Left kidney (tissue), 2 donors: ENCODE results near the gene LTF. TPM values are rescaled to one million over a fixed set of nuclear protein-coding genes. Genes with fewer than 3 reads are reported as not detected.
"Not testable (repeated sequence)": the region's sequence is repeated elsewhere in the genome, so short reads cannot be mapped to it uniquely, and the experiment has no call there.

Source experiments
- DNase-seq: peaks from one replicate; pipeline ENCODE4 v3.0.0-alpha.2; 2013
- polyA plus RNA-seq: library from polyadenylated mRNA; unstranded; fragments of 120-200 nt; gene quantifications from one replicate; pipeline ENCODE4 v1.2.1, GENCODE V29; 2013; ENCODE audit not compliant: insufficient read length

Gene LTF
- polyA plus RNA-seq, 1 donor: 1.7 TPM

DNA sequence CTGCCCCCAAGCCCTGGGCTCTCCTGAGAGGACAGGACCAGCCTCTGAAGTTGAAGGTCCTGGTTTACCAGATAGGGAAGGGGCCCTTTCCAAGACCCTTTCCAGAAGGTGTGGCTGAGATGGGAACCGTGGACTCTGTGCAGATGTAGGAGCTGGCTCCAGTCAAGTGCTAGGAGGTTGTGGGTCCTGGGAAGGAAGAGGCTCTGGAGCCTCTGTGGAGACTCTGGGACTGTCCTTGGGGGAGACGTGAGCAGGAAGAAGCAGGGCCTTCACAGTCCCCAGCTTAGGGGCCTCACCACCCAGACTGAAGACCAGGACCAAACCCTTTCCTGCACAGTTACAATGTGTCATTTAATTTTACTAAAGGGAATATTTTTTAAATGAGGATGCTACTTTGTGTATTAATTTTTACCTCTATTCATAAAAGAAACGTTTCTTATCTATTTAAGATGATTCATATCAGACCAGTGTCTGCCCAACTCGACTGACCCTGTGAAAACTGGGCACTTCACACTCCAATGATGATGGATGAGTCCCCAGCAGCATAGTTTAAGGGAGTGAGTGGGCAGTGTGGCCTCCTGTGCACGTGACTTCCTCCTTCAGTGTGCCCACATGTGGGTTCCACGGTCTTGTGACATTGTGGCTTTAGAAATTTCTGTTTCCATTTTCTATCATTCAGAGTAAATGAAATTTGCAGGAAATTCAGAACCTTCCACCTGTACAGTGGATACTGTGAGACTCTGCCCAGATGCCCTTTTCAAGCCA, 68.8 kb downstream of the LTF start:
- no peak for DNase-seq

DNA sequence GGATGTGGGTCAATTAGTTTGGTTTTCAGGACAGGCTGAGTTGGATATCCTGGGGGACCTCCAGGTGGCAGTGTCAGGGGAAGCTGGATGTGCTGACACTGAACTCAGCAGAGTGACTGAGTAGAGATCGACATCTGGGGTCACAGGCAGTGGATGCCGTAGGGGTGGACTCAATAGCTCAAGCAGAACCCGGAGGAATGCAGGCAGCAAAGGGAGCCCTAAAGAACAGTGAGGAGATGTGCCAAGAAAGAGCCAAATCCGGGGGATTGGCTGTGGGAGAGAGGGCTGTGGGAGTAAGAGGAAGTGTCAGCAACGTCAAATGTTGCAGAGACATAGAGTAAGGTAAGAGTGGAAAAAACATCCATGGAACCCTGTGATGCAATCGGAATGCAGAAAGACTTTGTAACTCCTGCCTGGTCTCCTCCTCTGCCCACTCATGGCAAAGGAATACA, 69.5 kb downstream of the LTF start:
- no peak for DNase-seq

DNA sequence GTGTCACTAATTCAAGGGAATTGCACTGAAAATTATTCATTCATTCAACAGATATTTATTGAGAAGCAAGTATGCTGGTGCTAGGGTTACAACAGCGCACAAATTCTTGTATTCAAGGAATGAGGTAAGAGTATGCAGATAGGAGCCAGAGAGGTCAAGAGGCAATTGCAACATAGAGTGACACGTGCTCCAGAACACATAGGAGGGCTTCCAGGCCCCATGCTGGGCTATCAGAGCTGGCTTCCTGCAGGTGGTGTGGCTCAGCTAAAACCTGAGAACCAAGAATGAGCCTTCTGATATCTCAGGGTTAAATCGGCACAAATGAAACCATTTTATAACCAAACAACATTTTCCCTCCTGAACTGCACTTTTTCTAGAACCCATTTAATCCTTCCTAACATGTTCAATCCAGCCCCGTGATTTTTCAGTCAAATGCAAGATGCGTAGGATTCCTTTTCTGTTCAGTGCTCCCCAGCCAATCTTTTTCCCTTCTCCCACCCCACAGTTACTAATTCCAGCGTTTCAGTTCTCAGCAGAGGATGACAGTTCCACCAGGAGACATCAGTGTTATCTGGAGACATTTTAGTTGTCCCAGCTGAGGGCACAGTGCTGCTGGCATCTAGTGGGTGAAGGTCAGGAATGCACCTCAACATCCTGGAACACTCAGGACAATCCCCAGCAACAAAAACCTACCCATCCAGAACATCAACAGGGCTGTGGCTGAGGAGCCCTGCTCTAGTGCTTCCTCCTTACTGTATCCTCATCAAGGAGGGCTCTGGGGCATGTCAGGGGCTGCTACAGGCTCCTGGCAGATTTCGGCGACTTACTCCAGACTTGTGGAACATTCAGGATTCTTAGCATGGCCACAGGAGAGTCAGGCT, 70.9 kb downstream of the LTF start:
- no peak for DNase-seq

DNA sequence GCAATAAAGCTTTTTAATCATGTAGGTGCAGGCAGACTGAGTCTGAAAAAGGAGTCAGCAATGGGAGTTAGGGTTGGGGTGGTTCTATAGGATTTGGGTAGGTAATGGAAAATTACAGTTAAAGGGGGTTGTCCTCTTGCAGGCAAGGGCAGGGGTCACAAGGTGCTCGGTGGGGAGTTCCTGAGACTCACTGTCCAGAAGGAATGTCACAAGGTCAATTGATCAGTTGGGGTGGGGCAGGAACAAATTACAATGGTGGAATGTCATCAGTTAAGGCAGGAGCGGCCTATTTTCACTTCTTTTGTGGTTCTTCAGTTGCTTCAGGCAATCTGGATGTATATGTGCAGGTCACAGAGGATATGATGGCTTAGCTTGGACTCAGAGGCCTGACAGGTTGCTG, 71.7 kb downstream of the LTF start:
- no peak for DNase-seq

DNA sequence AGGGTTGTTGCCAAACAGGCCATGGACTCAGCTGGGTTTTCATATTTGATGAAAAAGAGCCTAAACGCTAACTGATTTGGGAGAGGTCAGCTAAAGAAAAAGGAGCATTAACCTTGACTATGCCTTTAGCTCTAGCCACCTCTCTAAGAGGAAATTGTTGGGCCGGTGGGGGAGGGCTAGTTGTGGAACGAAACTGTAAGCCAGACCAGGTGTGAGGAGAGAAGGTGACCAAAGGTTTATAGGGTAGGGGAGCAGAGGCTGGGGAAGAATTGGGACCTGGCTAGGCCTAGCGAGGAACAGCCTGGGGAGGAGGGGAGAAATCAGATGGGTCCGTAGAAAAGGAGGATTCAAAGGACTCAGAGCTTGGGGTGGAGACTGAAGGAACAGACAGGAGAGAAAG, 73.2 kb downstream of the LTF start:
- DNase-seq: not testable (repeated sequence)

DNA sequence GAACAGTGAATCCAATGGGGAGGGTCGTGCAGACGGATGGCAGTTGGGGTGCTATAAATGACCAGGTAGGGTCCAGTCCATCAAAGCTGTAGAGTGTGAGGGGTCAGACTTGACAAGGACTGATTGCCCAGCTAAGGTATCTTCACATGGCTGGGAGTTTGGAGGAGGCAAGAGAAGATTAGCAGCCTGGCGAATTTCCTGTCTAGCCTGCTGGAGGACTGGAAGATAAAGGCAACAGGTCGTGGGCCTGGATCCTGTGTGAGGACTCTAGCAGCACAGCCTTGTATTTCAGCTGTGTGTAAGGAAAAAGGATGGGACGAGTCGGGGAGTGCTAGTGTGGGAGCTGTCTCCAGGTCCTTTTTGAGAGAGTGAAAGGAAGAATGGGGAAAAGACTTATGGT, 75.4 kb downstream of the LTF start:
- no peak for DNase-seq

DNA sequence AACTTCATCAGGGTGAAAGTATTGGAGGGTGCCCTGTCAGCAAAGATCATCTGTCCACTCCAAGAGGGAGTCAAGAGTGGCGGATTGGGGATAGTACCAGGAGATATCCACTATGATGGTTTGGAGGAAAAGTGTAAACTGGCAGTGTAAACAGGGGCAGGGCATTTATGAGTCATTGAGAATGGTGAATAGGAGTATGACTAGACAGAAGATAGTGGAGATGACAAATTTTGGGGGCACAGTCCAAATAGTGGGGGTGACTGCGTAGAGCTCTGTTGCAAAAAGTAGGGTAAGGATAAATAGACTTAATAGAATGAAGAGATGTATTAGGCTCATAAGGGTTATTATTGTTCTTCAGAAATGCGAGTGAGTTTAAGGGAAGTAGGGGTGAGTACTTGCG, 75.9 kb downstream of the LTF start:
- DNase-seq: not testable (repeated sequence)

DNA sequence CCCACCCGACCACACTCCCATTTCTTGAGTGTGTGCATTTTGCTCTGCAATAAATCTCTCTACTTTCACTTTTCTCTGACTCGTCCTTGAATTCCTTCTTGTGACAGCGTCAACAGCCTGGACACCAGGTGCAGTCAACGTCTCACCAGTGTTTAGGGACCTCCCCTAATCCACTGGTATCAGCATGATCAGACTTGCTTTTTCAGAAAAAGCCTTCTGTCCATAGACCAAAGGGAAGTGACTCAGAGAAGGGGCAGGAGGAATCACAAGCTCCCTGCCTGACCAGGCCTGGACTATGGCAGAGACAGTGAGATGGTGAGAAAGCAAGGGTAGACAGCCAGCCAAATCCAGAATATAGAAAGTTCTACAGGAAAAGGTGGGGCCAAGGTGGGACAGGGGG, 78.5 kb downstream of the LTF start:
- DNase-seq: no peak

Other genes starting within 250 kb of the LTF start
- gene CCR3, start 222.4 kb downstream of the LTF start, polyA plus RNA-seq: not detected
- gene CCR2, start 110.8 kb downstream of the LTF start, polyA plus RNA-seq: 1.1 TPM
- gene CCR5, start 94.0 kb downstream of the LTF start, polyA plus RNA-seq: 0.33 TPM
- 1.2 TPM for gene CCRL2, start 57.6 kb downstream of the LTF start, polyA plus RNA-seq
- not detected for gene RTP3, start 33.1 kb upstream of the LTF start, polyA plus RNA-seq
- gene LRRC2, start 101.4 kb upstream of the LTF start, polyA plus RNA-seq: 1.8 TPM
- not detected for gene FAM240A, start 147.6 kb upstream of the LTF start, polyA plus RNA-seq
- 12.4 TPM for gene ALS2CL, start 228.8 kb upstream of the LTF start, polyA plus RNA-seq
- gene TMIE, start 236.5 kb upstream of the LTF start, polyA plus RNA-seq: 0.47 TPM